Activated CD4-positive, alpha-beta T cell treated with anti-CD3 and anti-CD28 coated beads, Interleukin-2, Interleukin-4, amounts not matched to agents 100 ng/mL and 50 ng/mL, durations not matched to agents 16 hours and 8 hours (primary cell): ENCODE results near the gene HMBS.
"Not testable (repeated sequence)": the region's sequence is repeated elsewhere in the genome, so short reads cannot be mapped to it uniquely, and the experiment has no call there.

Experiments
- DNase-seq: peaks from one replicate; pipeline ENCODE4 v3.0.0-alpha.2; 2020; ENCODE audit warnings: low spot score

The HMBS gene

DNA sequence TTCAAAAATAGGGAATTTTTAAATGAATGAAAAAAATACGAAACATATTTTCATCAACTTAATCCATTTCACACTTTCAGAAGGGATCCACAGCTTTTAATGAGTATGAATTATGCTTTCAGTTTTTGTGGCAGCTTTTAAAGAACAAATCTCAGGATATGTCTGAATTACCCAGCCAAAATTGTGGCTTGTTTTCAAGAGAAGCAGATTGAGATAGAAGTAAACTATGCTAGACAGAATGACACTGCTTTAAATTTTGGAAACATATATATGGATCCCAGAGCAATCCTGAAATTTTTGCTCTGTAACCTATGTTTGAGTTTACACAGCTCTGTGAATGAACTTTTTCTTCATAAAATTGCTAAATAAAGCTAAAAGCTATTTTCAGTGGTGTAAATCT lies 34.3 kb downstream of the HMBS start:
- no peak for DNase-seq

DNA sequence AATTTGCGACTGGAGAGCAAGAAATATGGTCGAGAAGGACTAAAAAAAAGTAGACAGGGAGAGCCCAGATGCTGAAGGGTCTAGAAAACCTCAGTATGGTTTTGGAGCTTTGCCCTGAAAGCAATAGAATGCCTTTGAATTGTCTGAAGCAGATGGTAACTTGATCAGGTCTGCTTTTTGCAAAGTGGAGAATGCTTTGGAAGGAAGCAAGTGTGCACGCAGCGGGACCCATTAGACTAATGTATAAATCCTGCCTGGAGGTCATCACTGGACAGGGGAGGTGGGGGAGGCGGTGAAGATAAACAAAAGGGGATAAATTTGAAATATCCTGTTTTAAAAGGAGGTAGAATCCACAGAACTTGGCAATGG lies 35.9 kb downstream of the HMBS start:
- DNase-seq = no peak

DNA sequence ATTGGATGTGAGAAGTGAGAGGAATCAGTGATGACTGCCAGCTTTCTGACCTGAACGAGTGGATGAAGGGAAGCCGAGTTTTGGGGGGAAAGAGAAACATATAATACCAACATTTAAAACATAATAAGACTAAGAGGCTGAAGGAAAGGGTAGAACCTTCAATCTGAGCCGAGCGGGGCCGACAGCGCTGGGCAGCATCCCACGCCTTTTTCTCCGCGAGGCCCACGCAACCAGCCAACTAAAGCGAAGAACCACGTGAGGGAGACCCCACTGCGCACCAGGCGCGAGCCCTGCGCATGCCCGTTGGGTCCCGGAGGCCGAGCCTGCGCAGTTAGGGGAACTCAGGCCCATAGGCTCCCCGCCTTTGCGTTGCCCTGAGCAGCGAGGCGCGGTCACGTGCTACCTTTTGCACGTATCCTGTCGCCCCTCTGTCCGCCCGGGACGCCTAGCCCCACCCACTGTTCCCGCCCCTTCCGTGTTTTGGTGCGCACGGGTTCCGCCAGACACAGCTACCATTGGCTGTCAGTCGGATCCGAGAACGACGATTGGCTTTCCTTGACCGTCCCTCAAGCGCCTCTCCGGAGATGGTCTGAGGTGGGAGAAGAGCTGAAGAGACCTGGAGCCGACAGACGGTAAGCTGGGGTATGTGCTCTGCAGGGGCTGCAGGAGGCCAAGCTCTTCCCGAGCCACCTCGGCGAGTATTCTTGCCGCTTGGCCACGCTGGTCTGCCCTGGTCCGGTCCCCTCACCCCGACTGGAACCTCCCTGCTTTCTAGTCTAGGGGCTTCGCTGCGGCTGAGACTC lies 36.5 kb downstream of the HMBS start, which contains the start of gene HINFP:
Gene HINFP (plus strand): TSS at position 573 of the 803 bp plus-strand sequence. CDS start 5,365 bp downstream, outside the sequence.
- peak; percentile 100 for DNase-seq

DNA sequence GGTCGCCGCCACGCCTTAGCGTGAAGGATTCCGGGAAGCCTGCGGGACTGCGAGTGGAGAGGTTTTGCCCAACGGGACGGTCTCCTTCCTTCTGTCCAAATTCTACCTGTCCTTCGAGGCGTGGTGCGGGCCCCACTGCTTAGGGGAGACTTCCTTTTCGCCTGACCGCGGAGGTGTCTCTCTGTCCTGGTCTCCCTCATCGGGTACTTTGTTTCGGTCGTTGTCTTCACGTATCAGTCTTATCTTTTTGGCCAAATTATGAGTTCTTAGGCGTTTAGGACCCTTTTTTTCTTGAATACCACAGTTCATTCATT lies 37.1 kb downstream of the HMBS start:
- no peak for DNase-seq

DNA sequence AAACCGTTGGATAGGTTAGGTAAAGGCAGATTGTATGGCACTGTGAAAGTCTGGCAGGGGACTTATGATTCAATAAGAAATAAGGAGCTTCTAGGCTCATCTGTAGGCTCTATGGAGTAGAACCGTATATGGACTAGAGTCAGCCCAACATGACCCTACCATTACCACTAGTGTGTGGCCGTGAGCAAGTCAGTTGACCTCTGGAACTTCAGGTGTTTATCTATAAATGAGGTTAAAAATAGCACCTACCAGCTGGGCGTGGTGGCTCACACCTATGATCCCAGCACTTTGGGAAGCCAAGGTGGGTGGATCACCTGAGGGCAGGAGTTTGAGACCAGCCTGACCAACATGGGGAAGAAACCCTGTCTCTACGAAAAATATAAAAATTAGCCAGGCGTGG lies 41.1 kb downstream of the HMBS start:
- no peak for DNase-seq

DNA sequence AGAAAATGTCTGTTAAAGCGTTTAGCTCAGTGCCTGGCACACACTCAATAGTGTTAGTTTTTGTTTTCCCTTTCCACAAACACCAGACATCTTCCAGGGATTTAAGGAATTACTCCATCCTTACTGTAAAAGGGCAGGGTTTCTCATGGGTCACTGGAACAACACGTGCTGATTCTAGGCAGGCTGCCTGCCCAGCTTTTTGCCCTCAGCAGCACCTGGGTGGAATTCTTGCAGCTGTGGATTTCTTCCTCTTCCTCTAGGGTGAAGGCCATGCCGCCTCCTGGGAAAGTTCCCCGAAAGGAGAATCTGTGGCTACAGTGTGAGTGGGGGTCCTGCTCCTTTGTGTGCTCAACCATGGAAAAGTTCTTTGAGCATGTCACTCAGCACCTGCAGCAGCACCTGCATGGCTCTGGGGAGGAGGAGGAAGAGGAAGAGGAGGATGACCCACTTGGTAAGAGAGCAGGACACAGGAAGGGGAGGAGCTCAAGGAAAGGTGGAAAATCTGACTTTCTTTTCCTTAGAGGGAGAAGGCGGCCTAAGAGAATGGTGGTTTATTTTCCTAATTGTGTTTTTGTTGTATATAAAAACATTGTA lies 42.1 kb downstream of the HMBS start:
- no peak for DNase-seq

DNA sequence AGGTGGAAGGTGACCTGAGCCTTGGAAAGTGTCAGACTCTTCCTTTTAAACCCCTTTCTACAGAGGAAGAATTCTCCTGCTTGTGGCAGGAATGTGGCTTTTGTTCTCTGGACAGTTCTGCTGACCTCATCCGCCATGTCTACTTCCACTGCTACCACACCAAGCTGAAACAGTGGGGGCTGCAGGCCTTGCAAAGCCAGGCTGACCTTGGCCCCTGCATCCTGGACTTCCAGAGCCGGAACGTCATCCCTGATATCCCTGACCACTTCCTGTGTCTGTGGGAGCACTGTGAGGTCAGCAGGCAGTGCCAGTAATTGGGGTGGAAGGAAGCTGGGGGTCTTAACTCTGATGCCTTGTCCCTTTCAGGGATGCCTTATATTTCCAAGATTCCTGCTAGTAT lies 46.0 kb downstream of the HMBS start:
- DNase-seq = no peak

DNA sequence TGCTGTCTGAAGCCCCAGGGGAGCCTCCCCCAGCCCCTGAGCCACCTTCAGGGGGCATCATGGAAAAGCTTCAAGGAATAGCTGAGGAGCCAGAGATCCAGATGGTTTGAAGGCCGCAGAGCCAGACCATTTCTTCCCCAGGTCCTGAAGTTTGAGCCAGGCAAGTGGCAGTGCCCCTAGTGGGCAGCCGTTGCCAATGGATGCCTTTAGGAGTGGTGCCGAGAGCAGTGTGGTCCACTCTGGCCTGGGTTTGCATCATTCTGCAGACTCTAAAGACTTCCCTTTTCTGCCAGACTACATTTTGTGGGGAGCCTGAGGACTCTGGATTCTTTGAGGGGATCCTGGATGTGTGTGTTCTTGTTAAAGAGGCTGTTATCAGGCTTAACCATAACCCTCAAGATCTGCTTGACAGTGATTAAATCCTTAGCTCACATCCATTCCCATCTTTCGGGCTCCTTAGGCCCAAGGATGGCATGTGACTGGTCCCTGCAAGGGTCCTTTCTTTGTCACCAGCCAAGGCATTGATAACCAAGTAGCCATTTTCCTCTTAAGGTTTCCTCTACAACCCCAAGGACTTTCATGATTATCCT lies 49.8 kb downstream of the HMBS start:
- DNase-seq = no peak

DNA sequence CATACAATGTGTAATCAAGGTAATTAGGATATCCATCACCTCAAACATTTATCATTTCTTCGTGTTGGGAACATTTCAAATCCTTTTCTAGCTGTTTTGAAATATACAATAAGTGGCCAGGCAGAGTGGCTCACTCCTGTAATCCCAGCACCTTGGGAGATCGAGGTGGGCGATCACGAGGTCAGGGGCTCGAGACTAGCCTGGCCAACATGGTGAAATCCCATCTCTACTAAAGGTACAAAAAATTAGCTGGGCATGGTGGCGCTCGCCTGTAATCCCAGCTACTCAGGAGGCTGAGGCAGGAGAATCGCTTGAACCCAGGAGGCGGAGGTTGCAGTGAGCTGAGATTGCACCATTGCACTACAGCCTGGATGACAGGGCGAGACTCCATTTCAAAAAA lies 54.6 kb downstream of the HMBS start:
- DNase-seq = not testable (repeated sequence)
